ENCODE data around the gene SPINT2.
A peak's percentile ranks its signal among the peaks of the same experiment; 100 is the strongest.
"Not testable (repeated sequence)": the region's sequence is repeated elsewhere in the genome, so short reads cannot be mapped to it uniquely, and the experiment has no call there.

SPINT2 gene

DNA sequence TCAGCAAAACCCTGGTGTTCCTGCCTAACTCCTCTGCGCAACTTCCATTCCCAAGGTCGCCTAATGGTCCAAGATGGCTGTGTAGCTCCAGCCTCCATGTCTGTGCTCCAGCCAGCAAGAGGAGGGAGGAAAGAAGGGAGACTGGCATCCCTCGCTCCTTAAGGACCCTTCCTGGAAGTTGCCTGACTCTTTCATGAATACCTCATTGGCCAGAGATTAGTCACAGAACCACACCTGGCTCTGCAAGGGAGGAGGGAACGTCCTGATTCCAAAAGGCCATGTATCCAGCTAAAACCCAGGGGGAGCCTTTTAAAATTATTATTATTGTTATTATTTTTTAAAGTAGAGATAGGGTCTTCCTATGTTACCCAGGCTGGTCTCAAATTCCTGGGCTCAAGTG, 60.1 kb downstream of the SPINT2 start:
- DNase-seq, result no peak

DNA sequence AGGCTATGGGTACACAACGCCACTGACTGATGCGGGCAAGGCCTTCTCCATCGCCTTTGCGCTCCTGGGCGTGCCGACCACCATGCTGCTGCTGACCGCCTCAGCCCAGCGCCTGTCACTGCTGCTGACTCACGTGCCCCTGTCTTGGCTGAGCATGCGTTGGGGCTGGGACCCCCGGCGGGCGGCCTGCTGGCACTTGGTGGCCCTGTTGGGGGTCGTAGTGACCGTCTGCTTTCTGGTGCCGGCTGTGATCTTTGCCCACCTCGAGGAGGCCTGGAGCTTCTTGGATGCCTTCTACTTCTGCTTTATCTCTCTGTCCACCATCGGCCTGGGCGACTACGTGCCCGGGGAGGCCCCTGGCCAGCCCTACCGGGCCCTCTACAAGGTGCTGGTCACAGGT, 62.2 kb downstream of the SPINT2 start:
- DNase-seq, result no peak

DNA sequence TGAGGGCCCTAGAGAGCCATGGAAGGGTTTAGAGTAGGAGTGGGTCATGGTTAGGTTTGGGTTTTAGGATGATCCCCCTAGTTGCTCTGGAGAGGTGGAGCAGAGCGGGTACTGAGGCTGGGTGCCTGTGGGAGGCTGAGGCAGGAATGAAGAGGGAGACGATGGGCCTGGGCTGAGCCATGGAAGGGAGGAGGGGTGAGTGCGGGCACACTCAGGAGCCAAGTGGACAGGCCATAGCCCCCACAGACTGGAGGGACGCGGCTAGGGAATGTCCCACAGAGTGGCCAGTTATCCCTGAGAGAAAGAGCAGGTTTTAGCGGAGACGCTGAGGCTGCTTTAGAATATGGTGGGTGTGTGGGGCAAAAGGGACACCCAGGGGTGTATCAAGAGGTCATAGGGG, 65.3 kb downstream of the SPINT2 start:
- no peak for DNase-seq

DNA sequence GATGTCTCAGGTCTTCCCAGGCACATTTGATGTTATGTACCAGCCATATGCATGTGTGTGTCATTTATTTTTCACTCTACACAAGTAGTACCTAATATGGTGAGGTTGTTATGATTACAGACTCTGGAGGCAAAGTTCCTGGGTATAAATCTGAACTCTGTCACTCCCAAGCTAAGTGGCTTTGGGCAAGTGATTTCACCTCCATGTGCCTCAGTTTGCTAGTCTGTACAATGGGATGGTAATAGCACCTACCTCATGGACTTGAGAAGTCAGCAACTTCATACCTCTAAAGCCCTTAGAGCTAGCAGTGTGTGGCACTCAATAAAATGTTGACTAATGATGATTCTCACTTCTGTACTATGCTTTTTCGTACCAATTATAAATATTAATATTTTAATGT, 67.4 kb downstream of the SPINT2 start:
- no peak for DNase-seq

DNA sequence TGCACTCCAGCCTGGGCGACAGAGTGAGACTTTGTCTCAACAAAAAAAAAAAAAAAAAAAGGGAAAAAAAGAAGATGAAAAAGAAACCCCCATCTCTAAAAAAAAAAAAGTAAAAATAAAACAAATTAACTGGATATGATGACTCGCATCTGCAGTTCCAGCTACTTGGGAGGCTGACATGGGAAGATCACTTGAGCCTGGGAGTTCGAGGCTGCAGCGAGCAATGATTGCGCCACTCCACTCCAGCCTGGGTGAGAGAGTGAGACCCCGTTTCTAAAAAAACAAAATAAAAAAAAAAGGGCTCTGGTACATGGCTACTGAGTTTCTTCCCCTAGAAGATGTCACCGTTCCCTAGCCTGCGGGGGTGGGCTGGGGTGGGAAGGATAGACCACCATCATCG, 68.9 kb downstream of the SPINT2 start:
- no peak for DNase-seq

DNA sequence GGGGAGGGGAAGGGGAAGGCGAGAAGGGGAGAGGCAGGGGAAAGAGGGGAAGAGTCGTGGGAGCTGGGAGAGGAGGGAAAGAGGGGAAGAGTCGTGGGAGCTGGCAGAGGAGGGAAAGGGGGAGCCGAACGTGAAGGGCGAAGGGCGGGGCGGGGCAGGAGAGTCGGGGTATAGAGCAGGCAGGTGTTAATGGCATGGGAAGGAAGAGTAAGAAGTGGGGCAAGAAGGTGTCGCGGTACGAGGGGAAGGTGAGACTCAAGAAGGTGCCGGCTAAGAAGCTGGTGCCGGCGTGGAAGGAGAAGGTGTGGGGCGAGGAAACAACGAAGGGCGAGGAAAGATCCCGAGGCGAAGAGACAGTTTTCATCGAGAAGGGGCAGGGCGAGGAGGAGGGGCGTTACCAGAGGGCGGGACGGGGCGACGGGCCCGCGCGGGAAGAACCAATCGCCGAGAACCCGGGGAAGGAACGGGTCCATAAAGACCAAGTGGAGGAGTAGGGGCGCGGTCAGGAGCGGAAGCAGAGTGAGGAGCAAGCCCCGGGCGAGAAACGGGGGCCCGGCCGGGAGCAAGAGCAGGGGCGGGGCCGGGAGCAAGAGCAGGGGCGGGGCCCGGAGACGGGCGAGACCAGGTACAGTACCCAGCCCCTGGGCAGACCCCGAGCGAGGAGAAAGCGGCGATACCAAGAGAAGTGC, 71.7 kb downstream of the SPINT2 start:
- peak; percentile 95 to 99 for DNase-seq

DNA sequence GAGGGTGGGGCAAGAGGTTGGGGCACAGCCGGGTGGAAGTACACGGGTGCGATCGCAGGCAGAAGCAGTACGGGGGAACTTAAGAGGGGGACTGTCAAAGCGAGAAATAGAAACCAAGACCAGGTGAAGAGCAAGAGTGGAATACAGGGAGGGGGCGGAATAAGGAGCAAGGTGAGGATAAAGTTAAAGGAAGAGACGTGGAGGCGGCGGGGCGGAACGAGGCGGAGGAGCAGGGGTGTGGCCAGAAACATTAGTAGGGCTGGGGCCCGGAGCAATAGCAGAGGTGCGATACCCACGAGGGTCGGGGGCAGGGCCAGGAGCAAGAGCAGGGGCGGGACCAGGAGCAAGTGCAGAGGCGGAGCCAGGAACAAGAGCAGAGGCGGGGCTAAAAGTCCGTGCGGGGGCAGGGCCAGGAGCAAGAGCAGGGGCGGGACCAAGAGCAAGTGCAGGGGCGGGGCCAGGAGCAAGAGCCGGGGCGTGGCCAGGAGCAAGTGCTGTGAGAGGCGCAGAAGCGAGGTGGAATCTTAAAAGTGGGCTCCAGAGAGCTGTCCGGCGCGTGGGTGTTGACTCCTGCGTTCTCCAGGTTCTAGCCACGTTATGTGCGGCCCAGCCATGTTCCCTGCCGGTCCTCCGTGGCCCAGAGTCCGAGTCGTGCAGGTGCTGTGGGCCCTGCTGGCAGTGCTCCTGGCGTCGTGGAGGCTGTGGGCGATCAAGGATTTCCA, 72.4 kb downstream of the SPINT2 start:
- peak; percentile 90 to 91 for DNase-seq

DNA sequence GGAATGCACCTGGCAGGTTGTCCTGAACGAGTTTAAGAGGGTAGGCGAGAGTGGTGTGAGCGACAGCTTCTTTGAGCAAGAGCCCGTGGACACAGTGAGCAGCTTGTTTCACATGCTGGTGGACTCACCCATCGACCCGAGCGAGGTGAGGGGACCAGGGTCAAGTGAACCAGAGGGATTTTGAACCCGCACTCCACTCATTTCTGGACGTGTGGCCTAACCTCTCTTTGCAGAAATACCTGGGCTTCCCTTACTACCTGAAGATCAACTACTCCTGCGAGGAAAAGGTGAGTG, 72.9 kb downstream of the SPINT2 start:
- no peak for DNase-seq

DNA sequence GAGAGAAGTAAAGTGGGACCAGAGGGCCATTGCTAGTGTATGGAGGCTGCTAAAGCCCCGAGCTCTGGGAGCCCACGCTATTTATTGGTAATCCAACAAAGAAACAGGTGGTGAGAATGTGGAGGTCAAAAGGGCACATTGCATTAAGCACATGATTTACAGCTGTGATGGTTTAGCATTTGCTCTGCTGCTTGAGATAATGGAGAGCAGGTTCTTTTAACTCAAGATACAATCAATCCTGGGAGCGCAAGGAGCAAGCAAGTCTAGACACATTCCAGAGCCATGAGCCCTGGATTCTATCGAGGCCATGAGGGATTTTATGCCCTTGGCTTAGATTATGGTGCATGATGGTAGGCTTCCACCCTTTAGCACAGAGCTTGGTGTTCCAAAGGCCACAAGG, 74.6 kb downstream of the SPINT2 start:
- not testable (repeated sequence) for DNase-seq

DNA sequence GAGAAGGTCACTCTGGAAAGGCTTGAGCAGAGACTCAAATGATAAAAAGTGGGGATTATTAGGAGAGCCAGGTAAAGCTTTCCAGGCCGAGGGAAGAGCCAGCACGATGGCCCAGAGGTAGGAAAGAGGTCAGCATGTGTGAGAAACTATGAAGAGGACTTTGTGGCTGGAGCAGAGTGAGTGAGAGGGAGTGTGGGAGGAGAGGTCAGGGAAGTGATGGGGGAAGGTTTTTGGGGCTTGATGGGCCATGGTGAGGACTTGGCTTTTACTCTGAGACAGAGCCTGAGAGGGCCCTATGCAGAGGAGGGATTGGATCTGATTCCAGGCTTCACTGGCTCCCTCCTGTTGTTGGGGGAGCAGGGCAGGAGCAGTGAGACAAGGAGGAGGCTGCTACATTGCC, 76.6 kb downstream of the SPINT2 start:
- DNase-seq, result no peak
